Forelimb muscle (tissue), 1 donor: ENCODE results near the gene CDC37L1. TPM values are rescaled to one million over a fixed set of nuclear protein-coding genes. Genes with fewer than 3 reads are reported as not detected.
"Not testable (repeated sequence)": the region's sequence is repeated elsewhere in the genome, so short reads cannot be mapped to it uniquely, and the experiment has no call there.

Source experiments
- DNase-seq: peaks from one replicate; pipeline ENCODE4 v3.0.0-alpha.2; 2013; ENCODE audit warnings: low read depth
- polyA plus RNA-seq: library from polyadenylated mRNA; unstranded; fragments of 120-200 nt; gene quantifications from one replicate; pipeline ENCODE4 v1.2.1, GENCODE V29; 2013; ENCODE audit not compliant: insufficient read length

Gene CDC37L1
- polyA plus RNA-seq, 1 donor: 30.6 TPM

DNA sequence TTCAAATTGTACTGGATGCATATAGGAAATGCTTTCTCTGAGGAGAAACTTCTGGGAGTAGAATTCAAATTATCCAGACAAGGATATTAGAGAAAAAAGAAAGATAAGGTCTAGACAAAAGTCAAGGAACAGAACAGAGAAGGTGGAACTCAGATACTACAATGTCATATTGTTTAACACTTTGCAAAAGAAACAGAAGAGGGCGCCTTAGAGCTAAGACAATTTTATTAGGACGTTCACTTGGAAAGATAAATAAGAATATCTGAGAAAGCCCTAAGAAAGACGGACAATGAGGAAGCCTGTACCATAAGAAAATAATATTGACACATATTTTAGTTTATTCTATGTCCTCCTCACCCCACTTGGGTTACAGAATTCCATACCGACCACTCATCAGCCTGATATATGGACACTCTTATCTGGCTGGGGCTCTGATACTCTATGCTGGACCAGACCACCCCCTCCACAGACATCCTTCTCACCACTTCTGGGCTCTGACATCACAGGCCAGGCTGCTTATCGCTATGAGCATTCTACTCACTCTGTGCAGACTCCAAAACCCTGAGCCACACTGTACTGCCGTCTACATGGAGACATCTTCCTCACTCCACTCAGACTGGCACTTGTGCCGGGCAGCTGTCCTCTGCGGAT lies 70.8 kb downstream of the CDC37L1 start:
- no peak for DNase-seq

DNA sequence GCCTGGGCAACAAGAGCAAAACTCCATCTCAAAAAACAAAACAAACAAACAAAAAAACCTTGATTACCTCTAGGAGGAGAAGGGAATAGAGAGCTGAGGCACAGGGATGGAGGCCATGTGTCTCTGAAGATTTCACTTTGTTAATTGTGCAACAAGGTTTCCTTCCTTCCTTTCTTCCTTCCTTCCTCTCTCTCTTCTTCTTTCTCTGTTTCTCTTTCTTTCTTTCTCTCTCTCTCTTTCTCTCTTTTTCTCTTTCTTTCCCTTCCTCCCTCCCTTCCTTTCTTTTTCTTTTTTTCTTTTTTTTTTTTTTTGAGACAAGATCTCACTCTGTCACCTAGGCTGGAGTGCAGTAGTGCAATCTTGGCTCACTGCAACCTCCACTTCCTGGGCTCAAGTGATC lies 75.2 kb downstream of the CDC37L1 start:
- DNase-seq: not testable (repeated sequence)

DNA sequence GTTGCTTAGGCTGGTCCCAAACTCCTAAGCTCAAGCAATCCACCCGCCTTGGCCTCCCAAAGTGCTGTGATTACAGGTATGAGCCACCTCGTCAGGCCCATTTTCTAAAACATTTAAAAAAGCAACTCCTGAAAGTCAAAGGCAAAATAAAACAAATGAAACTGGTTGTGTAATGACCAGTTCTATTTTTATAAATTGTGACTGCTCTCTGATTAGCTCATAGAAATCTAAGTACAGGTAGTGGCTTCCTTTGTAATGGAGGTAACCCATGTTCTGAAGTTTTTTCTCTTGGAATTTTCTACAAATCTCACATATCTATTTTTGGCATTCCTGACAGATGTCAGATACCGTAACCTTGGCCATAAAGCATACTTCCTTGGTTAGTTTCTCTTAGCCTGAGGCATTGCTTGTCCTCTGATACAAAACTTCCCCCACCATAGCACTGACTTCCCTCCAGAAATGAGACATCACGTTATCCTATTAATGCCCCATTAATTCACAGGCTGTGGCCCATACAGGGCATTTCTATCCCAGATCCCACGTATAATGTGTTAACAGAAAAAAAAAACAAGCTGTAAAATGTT lies 75.7 kb downstream of the CDC37L1 start:
- DNase-seq: no peak

DNA sequence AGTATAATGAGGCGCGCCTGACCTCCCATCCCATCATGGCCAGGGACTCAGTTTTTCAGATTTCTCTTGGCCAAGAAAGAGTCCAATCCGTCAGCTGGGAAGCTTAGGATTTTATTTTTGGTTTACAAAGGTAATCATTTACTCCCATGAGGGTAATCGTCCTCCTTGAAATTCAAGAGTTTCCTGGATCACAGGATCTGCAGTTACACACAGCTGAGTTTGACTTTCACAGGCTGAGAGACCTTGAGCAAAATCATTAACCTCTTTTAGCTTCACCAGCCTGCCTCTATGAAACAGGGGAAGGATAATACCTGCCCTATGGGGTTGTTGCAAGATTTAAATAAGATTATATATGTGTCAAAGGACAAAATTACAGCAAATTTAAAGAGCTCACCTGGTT lies 77.1 kb downstream of the CDC37L1 start:
- DNase-seq: no peak

Other genes starting within 250 kb of the CDC37L1 start
- 0.22 TPM for gene SLC1A1, start 189.1 kb upstream of the CDC37L1 start, polyA plus RNA-seq
- gene PLPP6, start 17.3 kb upstream of the CDC37L1 start, polyA plus RNA-seq: 3.2 TPM
- gene SPATA6L, start 13.1 kb upstream of the CDC37L1 start, polyA plus RNA-seq: 0.47 TPM
- 42.1 TPM for gene AK3, start 61.6 kb downstream of the CDC37L1 start, polyA plus RNA-seq
- gene RCL1, start 113.4 kb downstream of the CDC37L1 start, polyA plus RNA-seq: 13.5 TPM